ENCODE data around the gene STX8.

The STX8 gene

DNA sequence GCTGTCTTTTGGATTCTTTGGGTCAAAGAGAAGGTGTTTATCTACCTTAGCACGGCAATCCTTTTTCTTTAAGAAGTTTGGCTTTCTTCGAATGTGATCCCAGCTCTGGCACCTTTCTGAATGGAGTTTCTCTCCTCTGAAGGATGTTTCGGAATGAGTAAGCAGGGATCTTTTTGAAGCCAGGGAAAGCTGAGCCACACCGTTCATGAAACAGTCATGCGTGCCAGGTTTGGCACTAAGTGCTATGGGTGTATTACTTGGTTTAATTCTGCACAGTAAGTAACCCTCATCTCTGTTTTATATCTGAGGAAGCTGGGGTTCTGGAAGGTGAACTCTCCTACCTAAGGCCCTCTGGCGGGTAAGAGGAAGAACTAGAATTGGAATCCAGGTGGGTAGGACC, 319.8 kb downstream of the STX8 start:
- DNase-seq, result no peak

DNA sequence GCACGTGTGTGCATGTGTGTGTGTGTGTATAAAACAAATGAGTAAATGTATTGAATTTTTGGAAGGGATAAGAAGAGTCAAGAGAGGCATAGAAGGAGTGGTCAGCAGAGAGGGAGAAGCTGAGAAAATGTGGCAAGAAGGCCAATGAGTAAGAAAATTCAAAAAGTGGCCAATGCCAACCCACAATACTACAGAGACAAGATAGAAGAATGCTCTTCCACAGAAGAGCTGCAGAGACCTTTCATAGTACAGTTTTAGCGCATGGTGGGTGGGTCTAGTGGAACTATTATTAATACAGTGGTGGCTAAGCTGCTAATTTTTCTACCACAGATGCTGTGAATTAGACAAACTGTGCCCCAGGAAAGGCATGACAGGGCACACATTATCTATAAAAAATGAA, 320.8 kb downstream of the STX8 start:
- DNase-seq, result no peak

DNA sequence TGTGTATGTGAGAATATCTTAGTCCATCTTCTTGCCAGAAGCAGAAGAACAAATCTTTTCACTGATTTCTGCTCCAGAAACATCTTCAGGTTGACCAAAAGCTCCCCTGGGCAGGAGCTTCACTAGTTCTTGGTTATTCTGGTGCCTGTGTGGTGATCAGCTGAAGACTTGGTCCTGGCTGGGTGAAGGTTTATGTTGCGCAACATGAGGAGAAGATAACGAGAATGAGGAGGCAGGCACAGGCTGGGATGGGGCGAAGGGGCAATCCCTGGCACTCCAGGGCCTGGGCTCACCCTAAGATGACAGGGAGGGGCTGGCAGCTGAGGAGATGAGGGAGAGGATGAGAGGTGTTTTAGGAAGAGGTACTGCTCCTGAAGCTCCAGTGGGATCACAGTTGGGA, 322.3 kb downstream of the STX8 start:
- no peak for DNase-seq

GRCh38 chr17:9251273-9251672, 324.3 kb downstream of the STX8 start:
- no peak for DNase-seq

DNA sequence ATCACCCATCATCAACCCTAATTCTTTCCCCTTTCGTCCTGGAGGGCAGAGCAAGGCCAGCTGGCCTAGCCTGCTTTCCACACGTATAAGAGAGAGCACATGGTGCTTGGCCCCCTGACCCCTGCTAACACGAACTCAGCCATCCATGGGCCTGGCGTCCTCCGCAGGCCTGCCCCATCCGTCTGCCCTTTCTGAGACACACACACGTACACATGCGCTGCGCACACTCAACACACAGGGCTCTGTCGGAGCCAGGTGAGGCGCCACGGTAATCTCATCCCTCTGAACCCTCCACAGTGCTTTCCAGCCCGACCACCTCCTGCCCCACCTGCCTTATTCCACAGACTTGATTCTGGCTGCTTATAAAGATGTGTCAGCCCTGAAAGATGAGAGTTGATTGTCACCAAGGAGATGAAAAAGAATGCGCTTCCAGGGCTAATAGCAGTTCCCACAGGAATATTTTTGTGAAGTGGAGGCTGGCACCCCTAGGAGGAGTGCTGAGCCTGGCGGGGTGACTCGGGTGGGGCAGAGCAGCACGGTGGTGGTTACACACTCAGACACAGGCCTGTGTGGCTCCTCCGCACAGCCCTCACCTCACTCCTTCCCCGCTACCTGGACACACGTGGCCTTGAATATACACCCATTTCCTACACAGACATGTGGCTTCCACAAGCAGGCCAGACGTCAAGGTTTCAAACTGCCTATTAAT, 326.2 kb downstream of the STX8 start:
- DNase-seq, result no peak

DNA sequence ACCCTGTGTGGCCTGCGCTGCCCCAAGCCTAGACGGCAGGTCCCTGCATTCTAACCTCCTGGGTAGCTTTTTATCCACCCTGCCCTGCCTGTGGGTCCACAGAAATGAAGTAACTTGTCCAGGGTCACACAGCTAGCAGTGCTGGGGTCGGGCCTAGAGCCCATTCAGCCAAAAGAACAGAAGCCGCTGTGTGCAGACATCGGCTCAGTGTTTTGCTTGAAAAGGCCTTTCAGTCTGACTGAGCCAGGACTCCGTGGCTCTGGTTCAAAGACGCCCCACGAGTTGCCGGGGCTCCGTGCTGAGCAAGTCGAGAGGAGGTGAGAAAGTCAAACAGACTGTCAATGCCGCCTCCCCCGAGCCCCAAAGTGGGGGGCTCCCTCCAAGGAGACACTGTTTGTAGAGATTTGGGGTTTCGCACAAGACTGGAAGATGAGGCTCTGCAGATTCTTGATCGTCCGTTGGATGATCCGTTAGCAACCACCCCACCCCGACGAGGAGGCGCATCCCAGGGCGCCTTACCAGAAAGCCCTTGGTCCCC, 328.1 kb downstream of the STX8 start:
- no peak for DNase-seq

DNA sequence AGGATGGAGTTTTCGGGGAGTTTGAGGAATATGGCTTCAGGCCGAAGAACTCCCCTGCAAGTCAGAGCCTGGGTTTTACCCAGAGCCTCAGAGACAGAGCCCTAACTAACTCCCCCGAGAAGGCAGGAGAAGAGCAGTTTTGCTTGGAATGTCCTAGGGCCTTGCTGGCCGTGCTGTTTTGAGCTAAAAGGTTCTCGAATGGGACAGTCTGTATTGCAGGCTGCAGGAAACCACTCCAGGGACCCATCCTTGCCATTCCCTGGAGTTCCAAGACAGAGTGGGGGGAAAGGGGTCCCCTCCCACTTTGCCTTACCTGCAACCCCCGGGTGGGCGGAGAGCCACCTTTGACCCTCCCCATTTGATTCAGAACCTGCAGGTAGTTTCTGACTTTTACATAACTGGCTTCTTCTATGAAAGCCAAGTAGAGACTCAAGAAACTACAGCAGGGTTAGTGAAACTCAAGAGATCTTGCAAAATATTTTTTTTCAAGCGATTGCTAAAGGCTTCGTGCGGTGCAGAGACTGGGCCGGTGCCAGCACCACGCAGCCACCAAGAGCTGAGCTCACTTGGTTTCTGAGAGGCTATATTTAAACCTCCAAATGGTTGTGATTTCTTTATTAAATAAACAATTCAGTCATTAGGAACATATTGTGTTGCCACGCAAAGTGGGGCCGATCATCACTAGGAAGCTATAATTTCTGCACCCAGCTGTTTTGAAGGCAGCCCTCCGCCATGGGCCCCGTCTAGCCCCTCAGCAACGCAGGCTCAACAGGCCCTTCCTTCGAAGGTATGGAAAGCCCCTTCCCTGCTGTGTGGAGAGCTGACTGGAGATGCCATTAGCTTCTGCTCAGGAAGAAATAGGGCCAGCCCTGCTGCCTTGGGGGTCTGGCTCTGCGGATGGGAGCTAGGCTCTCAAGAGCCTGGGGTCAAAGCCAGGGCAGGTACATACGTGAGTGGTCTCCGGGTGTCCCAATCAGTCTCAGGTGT, 331.3 kb downstream of the STX8 start:
- no peak for DNase-seq

GRCh38 chr17:9242983-9243382, 332.6 kb downstream of the STX8 start:
- DNase-seq, result no peak

- DNase-seq, result no peak
Observed at GRCh38 chr17:9242497-9242881, 333.1 kb downstream of the STX8 start.

DNA sequence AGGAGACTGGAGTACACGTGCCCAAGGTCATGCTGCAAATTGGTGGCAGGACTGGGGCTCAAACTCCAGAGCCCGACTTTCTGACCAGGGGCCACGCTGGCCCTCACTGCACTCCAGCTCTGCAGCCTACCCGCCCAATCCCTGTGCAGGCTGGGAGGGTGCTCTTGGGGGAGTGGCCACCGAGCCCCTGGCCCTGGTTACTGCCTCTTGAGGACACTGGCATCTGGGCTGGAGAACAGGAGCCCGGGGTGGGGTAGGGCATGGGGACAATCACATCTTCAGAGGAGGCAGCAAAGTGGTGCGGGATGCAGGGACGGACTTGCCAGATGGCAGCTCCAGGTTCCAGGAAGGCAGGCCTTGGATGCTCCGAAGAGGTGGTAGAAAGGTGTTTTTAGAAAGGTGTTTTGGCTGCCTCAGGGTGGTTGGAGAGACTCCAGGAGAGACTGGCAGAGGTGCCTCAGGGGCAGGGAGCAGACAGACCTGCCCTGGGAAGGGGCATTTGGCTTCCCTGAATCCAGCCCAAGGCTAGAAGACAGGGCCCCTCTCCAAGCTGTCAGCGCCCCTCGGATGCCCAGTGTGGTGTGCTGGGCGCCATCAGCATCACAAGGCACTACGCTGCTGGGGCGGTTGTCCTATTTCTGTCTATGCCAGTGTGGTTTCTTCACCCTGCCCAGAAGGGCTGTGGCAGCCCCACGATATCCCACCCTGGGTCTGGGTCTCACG, 333.7 kb downstream of the STX8 start:
- no peak for DNase-seq

DNA sequence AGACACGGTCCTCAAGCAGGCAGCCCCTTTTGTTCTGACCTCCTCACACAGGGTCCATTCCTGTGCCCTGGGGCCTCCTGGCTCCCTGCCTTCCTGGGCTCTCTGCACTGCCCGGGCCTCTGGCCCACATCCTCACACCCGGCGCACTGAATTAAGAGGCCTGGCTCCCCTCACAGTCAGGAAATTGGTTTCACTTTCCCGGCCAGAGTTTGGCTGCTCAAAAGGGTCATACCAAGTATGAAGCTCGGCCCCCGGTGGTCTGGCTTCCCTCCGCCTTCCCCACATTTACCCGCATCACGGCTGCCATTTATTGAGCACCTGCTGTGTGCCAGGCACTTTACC, 334.3 kb downstream of the STX8 start:
- no peak for DNase-seq

DNA sequence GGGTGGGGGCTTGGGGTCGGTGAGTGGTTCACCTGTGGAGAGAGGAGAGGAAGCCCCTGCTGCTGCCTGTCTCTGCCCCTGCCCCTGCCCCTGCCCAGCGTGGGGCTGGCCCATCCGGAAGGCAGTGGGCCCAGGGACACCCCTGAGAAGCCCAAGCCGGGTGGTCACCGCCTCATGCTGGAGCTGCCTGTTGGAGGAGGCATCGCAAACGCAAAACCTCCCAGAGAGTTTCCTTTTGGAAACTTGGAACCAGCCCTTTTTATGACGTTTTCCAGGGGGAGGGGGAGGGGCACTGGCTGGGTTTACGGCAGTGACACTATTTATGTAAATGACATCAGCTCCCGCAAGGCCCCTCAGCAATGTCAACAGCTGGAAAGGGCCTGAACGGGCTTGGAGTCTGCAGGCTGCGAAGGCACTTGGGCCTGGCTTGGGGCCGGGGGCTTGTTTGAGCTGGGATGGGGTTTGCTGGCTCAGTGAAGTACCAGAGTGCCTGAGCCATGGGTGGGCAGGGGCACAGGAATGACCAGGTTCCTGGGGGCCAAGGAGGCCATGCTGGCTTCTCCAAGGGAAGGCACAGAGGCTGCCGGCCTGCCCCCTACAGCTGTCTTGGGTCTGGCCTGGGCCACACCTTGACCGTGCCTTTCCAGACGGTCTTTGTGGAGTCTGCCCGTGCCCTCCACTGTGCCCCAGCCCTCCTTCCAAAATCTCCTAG, 334.8 kb downstream of the STX8 start:
- DNase-seq, result no peak

DNA sequence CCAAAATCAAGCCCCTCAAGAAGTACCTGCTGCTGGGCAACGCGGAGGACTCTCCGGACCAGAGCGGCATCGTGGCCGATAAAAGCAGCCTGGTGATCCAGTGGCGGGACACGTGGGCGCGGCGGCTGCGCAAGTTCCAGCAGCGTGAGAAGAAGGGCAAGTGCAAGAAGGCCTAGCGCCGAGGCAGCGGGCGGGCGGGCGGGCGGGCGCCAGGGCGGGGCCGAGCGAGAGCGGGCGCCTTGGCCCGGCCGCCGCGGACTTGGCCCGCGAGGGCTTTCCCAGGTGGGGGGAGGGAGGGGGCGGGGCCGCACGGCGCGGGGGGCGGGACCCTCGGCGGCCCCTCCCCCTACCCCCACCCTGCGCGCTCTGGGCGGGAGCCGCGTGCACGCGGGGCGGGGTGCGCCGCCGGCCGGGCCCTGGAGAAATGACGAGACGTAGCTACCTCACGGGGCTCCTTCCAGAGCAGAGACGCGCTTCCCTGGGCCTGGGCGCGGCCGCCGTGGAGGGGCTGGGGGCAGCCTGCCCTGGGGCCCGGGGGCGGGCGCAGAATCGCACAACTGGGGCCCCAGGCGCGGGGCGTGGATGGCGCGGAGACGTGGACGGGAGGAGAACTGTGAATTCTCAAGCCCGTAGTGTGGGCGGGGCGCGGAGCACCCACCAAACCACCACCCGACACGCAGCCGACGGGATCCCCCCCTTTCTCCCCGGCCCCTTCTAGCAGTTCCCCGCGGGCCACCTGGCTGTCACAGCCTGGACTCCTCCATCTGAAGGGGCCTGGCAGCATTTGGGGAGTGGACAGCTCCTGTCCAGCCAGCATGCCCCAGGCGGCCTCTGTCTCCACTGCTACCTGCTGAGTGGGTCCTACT, 335.6 kb downstream of the STX8 start:
- peak; percentile 33 for DNase-seq

GRCh38 chr17:9239246-9239792, 336.3 kb downstream of the STX8 start:
- DNase-seq, result no peak

DNA sequence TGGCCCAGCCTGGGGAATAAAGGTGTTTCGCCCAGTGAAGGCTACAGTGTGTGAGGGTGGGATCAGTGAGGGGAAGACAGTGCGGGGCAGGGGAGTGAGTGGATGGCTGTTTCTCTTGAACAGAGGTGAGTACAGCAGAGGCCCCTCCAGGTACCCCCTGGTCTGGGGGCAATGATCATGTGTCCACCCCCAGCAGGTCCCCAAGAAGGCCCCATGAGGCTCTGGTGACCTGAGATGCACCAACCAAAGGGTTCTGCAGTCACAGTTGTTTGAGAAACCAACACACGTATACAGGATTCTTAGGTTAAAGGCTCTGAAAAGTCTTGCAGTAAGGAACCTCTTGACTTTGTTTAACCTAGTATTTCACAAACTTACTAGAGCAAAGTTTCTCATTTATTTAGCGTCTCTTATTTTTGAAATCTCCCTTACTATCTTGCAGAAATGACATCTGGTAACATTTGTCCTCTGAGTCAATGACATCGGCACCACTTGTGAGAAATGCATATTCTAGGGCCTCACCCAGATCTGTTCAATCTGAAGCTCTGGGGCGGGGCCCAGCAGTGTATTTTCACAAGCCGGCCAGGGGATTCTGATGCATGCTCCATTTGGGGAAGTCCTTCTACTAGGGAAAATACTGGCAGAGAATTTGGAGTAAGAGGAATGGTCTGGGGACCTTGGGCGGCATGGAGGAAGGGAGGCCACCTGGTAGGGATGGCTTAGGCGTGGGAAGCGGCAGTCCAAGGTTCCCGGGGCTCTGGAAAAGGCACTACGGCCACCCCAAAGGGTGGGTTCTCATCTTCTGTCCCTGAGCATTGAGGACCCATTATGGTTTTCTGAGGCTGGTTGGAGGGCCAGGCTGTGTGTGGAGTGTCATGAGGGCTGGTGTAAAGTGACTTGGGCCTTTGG, 337.0 kb downstream of the STX8 start:
- DNase-seq, result no peak

DNA sequence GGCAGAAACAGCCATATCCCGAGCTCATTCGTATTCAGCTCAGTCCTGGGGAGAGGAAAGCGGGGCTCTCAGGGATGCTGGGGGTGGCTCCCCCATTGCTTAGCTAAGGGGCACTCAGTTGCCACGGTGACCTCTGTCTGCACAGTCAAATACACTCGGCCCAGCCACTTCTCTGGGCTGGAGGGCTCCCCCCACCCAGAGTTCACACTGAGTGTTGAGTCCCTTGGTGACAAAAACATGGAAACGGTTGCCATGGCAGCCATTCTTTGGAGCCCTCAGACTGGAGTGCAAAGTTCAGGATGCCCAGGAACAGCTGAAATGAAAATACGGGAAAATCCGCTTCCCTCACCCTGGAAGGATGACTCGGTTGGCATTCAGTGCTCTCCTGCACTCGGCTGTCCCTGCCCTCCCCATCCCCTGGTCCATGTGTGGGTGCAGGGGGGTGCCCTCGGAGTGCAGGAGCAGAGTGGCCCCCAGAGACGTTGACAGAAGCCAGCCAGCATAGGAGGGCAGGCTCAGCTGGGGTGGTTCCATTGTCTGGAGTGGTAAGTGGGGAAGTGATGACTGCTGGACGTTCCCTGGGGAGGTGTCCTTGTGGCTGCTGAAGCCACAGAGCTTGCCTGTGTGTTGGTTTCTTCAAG, 337.8 kb downstream of the STX8 start:
- DNase-seq, result no peak

DNA sequence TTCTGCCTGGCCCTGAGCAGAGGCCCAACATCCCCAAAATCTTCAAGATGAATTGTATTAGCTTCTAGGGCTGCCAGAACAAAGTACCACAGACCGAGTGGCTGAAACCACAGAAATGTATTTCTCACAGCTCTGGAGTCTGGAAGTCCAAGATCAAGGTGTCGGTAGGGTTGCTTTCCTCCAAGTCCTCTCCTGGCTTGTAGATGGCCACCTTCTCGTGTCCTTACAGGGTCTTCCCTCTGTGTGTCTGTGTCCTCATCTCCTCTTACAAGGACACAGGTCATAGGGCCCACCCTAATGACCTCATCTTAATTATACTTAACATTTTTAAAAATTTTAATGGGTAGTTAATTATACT, 338.6 kb downstream of the STX8 start:
- no peak for DNase-seq

DNA sequence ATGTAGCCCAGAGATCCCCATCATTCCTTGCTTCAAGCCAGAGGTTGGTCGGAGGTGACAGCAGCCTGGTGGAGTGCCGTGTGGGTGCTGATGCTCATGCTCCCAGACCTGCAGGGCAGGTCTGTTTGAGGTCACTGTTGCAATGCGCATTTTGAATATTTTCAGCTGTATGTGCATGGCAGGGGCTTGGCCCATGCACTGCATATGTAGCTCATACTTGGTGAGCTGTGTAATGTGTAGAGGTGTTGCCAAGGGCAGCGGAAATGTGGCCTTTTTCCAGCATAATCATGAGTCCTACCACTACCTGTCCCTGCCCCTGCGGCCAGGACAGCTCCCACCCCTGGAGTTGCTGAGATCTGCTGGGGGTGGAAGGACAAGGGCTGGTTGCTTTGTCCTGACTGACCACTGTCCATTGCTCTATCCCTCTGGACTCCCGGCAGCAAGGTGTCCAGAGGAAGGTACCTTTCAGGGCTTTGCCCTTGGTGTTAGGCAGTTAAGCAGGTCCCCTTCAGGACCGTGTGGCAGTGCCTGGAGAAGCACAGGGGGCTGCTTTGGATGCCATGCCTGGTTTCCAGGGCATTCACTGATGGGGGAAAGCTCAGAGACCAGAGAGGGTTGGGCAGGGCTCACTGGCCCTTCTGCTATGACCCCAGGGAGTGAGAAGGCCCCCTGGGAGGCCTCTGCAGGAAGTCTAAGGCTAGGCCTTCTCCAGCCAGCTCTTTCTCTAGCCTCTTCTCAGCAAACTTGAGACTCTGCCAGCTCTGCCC, 339.2 kb downstream of the STX8 start:
- DNase-seq, result no peak

DNA sequence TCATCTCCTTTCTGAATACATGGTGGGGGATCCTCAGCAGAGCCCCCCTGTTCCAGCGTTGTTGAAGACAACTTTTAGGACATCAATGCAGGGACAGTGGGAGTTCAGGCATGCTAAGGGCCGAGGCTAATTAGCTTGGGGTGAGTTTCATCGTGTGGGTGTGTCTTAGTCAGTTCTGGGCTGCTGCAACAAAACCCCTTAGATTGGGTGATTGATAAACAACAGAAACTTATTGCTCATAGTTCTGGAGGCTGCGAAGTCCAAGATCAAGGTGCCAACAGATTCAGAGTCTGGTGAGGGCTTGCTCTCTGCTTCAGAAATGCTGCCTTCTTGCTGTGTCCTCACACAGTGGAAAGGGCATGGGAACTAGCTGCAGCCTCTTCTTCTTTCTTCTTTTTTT, 340.3 kb downstream of the STX8 start:
- no peak for DNase-seq
